ENCODE results near the gene MSANTD7. TPM values are rescaled to one million over a fixed set of nuclear protein-coding genes. Genes with fewer than 3 reads are reported as not detected.

MSANTD7 gene
- total and polyA plus RNA-seq, 9 of the 15 experiments (the other 6 are each of a cell fraction or from before 2014, with no cell fraction given), result 5.2 to 27.3 (median 23.6) TPM

GRCh38 chr10:14878266-14879123 lies 40.4 kb downstream of the MSANTD7 start, which contains the start of gene SUV39H2 (continued):
- peak; percentile 94 for TF ChIP-seq MGA (IDR thresholded peaks at IDR 0.05)
- no peak for TF ChIP-seq ZNF184 (CRISPR knock-in tag; IDR thresholded peaks at IDR 0.05)
- TF ChIP-seq TSHZ1 (CRISPR knock-in tag; IDR thresholded peaks at IDR 0.05), result no peak
- peak; percentile 94 for TF ChIP-seq ATF7 (IDR thresholded peaks at IDR 0.05)
- peak; percentile 55; the same call in 1 of the 2 replicates for TF ChIP-seq MTA3 (IDR thresholded peaks at IDR 0.05; ENCODE audit: borderline replicate concordance)
- peak; percentile 92 to 94 for TF ChIP-seq NRF1 (conservative IDR thresholded peaks at IDR 0.05 in 1 of 2, IDR thresholded peaks at IDR 0.05 in 1 of 2)
- 0 out of 2 replicates have a peak, but pooled peaks have one; percentile 10 for TF ChIP-seq ILF3 (IDR thresholded peaks at IDR 0.05; ENCODE audit: borderline replicate concordance)
- 0 out of 2 replicates have a peak, but pooled peaks have one; percentile 8 for TF ChIP-seq ERF (CRISPR knock-in tag; IDR thresholded peaks at IDR 0.05)
- peak; percentile 77 for TF ChIP-seq GABPA (tag; conservative IDR thresholded peaks at IDR 0.05; ENCODE audit: low read depth)

Measured in K562 (cell line).